Neutrophil (primary cell): ENCODE data around the gene SCO2.

ENCODE experiments used
- H3K27ac ChIP-seq: fragments of 200-600 bp; sonication (generic); 2 replicates; pipeline ENCODE4 v1.5.1; 2016; ENCODE audit warnings: mild to moderate bottlenecking, moderate library complexity
- H3K27me3 ChIP-seq: fragments of 200-600 bp; sonication (generic); 2 replicates; pipeline ENCODE4 v1.6.0; 2016; ENCODE audit warnings: mild to moderate bottlenecking
- H3K36me3 ChIP-seq: fragments of 200-600 bp; sonication (generic); 2 replicates; pipeline ENCODE4 v1.5.1; 2017
- H3K4me1 ChIP-seq, 2 experiments: fragments of 200-600 bp in 1 of 2; sonication (generic) in 1 of 2; 1 replicate in 1 of 2; 2 replicates in 1 of 2; pipeline versions ENCODE4 v1.5.1 to v1.6.1; 2013 to 2016; ENCODE audit warnings: low read depth in 1 of 2, low read length in 1 of 2, mild to moderate bottlenecking in 1 of 2, moderate library complexity in 1 of 2; ENCODE audit not compliant: control insufficient read depth in 1 of 2, insufficient read depth in 1 of 2
- H3K4me3 ChIP-seq, 2 experiments: fragments of 200-600 bp in 1 of 2; sonication (generic) in 1 of 2; 1 replicate in 1 of 2; 2 replicates in 1 of 2; pipeline ENCODE4 v1.5.1; 2013 to 2016; ENCODE audit warnings: low read depth in 1 of 2, low read length in 1 of 2, mild to moderate bottlenecking in 1 of 2, moderate library complexity in 1 of 2
- H3K9me3 ChIP-seq: fragments of 200-600 bp; sonication (generic); 2 replicates; pipeline ENCODE4 v1.5.1; 2016
- CTCF ChIP-seq: fragments of 200-600 bp; sonication (generic); IDR thresholded peaks from 2 replicates; pipeline ENCODE4 v1.5.1; 2016; ENCODE audit warnings: antibody characterized with exemption

Gene SCO2

GRCh38 chr22:50473855-50474671, 51.3 kb downstream of the SCO2 start:
- Histone ChIP-seq H3K9me3 (no peaks in the 10 kb centered on the region), H3K4me1 (peaks cover 34 to 49% of the 10 kb centered on the region in 2 experiments), H3K27ac (peak overlapping the region; percentile 66), H3K4me3 (peak overlapping the region; percentile 66 to 70), H3K27me3 (peaks cover 27% of the 10 kb centered on the region), H3K36me3 (peaks cover 3% of the 10 kb centered on the region)
- no peak for TF ChIP-seq CTCF
